GM20000 (cell line): ENCODE measurements around the gene FHIT.
"Not testable (repeated sequence)": the region's sequence is repeated elsewhere in the genome, so short reads cannot be mapped to it uniquely, and the experiment has no call there.

Source experiments
- DNase-seq: peaks from one replicate; pipeline ENCODE4 v3.0.0; 2012; ENCODE audit warnings: low spot score
- TF ChIP-seq, protein P1 (sequence below): IDR thresholded peaks from 2 replicates; pipeline ENCODE4 v1.5.1; 2012; ENCODE audit warnings: mild to moderate bottlenecking, control low read depth; ENCODE audit errors: extremely low read depth, missing control alignments

The FHIT gene

GRCh38 chr3:61080737-61081445 lies 170.4 kb downstream of the FHIT start:
- DNase-seq = no peak
- TF ChIP-seq, protein P1, sequence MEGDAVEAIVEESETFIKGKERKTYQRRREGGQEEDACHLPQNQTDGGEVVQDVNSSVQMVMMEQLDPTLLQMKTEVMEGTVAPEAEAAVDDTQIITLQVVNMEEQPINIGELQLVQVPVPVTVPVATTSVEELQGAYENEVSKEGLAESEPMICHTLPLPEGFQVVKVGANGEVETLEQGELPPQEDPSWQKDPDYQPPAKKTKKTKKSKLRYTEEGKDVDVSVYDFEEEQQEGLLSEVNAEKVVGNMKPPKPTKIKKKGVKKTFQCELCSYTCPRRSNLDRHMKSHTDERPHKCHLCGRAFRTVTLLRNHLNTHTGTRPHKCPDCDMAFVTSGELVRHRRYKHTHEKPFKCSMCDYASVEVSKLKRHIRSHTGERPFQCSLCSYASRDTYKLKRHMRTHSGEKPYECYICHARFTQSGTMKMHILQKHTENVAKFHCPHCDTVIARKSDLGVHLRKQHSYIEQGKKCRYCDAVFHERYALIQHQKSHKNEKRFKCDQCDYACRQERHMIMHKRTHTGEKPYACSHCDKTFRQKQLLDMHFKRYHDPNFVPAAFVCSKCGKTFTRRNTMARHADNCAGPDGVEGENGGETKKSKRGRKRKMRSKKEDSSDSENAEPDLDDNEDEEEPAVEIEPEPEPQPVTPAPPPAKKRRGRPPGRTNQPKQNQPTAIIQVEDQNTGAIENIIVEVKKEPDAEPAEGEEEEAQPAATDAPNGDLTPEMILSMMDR = no peak

- DNase-seq = no peak
- TF ChIP-seq, protein P1 = no peak
Observed at GRCh38 chr3:61078048-61078752, 173.1 kb downstream of the FHIT start.

- TF ChIP-seq, protein P1 = no peak
- no peak for DNase-seq
Observed at GRCh38 chr3:61077551-61077950, 173.7 kb downstream of the FHIT start.

DNA sequence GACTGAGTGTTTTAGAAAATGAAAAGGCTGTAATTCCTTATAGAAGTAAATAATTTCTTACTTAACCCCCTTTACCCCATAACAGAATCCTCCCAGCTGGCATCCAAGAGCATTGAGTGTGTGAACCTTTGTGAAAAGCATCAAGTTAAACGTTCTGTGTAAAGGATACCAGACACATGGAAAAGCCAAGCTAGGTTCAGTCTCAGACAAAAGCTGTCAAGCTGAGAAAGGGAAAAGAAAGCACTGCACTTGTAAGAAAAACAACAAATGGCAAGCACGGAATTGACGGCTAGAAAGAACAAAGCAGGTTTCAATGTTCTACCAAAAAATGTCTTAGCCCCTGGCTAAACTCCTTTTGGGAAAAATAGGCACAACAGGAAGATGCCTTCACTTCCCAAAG lies 176.5 kb downstream of the FHIT start:
- TF ChIP-seq, protein P1 = no peak
- no peak for DNase-seq

DNA sequence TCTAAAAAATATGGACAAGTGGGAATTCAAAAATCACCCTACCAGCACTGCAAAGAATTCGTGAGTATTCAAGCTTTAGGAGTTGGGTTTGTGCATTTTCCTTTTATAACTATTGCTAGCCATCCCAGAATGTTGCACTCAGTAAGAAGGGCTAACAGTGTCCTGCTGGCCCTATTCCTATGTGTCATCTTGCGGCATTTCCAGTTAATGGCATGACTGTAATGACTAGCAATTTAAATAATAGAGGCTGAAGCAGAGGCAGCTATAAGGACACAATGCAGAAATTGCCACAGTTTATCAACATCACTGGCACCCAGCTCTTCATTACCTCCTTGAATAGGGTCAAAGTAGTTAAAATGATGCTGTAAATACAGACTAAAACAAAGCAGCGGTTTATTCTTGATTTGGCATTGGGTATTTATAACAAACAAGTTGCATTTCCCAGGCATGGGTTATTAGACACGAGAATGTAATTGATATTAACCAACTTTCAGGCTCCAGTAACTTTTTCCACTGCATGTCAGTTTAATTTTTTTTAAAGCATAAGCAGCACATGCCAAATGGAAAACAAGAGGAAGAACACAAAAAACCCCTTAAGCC lies 177.6 kb downstream of the FHIT start:
- TF ChIP-seq, protein P1 = no peak
- DNase-seq = no peak

DNA sequence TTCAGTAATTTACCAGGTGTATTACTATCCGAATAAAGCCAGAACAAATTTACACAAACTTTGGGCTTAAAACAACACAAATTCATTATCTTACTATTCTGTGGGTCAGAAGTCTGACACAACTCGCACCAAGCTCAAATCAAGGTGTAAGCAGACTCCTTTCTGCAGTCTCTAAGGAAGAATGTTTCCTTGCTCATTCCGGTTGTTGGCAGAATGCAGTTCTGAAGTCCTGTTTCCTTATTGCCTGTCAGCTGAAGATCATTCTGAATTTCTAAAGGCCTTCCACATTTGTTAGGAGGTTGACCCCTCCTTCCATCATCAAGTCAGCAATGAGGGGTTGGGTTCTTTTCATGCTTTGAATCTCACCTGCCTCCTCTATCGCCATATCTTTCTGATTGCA lies 183.2 kb downstream of the FHIT start:
- DNase-seq = no peak
- TF ChIP-seq, protein P1 = no peak

- no peak for DNase-seq
- TF ChIP-seq, protein P1 = no peak
Observed at GRCh38 chr3:61066800-61067199, 184.5 kb downstream of the FHIT start.

DNA sequence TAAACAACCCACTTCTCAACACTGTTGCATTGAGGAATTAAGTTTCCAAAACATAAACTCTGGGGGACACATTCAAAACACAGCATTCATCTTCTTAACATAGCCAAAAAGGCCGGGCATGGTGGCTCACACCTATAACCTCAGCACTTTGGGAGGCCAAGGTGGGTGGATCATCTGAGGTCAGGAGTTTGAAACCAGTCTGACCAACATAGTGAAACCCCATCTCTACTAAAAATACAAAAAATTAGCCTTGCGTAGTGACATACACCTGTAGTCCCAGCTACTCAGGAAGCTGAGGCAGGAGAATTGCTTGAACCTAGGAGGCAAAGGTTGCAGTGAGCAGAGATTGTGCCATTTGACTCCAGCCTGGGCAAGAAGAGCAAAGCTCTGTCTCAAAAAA lies 185.0 kb downstream of the FHIT start:
- not testable (repeated sequence) for DNase-seq
